ENCODE measurements around the gene CCT2. TPM values are rescaled to one million over a fixed set of nuclear protein-coding genes. Genes with fewer than 3 reads are reported as not detected.

The CCT2 gene
- total RNA-seq, 4 donors from 2014 or later: 124 to 153 (median 138) TPM

DNA sequence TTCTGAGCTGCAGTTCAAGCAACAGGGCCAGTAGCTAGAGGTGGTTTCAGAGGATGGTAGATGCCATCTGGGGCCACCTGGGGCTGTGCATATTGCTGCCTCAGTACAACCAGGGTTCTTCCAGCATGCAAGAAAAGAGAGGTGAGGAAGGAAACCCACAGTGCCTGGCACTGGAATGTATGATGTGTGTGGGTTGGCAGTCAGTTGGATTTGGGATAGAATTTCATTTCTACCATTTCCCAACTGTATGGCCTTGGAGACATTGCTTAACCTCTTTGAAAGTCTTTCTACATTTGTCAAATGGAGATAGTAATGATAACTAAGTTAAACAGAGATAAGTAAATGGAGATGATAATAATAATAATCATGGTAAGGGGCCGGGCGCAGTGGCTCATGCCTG, 35.7 kb downstream of the CCT2 start:
- Histone ChIP-seq H3K9me3 (no peaks in the 10 kb centered on the region), H3K36me3 (no peaks in the 10 kb centered on the region), H3K27ac (no peak overlapping the region), H3K4me3 (no peak overlapping the region), H3K4me1 (no peaks in the 10 kb centered on the region), H3K27me3 (no peaks in the 10 kb centered on the region)
- intact Hi-C loops (cut with DNase I; ENCODE audit: low total_unique reads): no loop called here
- in situ Hi-C loops (cut with MboI; ENCODE audit: low sequenced_read_pairs in 4 of 4): no loop called here
- DNase-seq: no peak
- ATAC-seq: no peak
- no peak for TF ChIP-seq POLR2A (IDR thresholded peaks at IDR 0.05)

DNA sequence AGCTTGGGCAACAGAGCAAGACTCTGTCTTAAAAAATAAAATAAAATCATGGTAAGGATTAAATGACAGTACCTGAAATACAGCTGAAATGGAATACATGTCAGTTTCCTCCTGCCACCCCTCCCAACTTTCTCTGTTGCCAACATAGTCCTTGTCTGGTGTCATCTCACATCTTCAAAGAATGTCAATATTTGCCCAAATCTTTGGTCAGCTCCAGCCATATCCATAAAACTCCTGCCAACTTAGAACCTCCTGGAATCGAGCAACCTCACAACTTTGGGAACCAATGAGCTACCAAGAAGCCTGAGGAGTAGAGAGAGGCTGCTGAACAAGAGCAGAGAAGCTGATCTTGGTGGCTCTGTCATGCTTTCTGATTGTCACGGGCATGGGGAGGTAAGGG, 36.3 kb downstream of the CCT2 start:
- Histone ChIP-seq H3K9me3 (no peaks in the 10 kb centered on the region), H3K27ac (no peak overlapping the region), H3K27me3 (no peaks in the 10 kb centered on the region), H3K4me1 (no peaks in the 10 kb centered on the region), H3K36me3 (no peaks in the 10 kb centered on the region), H3K4me3 (no peak overlapping the region)
- DNase-seq (no peak), ATAC-seq (no peak)
- intact Hi-C loops (cut with DNase I; ENCODE audit: low total_unique reads): no loop called here
- in situ Hi-C loops (cut with MboI; ENCODE audit: low sequenced_read_pairs in 4 of 4): no loop called here
- no peak for TF ChIP-seq POLR2A (IDR thresholded peaks at IDR 0.05)
- TF ChIP-seq, protein P1, sequence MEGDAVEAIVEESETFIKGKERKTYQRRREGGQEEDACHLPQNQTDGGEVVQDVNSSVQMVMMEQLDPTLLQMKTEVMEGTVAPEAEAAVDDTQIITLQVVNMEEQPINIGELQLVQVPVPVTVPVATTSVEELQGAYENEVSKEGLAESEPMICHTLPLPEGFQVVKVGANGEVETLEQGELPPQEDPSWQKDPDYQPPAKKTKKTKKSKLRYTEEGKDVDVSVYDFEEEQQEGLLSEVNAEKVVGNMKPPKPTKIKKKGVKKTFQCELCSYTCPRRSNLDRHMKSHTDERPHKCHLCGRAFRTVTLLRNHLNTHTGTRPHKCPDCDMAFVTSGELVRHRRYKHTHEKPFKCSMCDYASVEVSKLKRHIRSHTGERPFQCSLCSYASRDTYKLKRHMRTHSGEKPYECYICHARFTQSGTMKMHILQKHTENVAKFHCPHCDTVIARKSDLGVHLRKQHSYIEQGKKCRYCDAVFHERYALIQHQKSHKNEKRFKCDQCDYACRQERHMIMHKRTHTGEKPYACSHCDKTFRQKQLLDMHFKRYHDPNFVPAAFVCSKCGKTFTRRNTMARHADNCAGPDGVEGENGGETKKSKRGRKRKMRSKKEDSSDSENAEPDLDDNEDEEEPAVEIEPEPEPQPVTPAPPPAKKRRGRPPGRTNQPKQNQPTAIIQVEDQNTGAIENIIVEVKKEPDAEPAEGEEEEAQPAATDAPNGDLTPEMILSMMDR (IDR thresholded peaks at IDR 0.05 in 4 of 5, conservative IDR thresholded peaks at IDR 0.05 in 1 of 5): no peak

DNA sequence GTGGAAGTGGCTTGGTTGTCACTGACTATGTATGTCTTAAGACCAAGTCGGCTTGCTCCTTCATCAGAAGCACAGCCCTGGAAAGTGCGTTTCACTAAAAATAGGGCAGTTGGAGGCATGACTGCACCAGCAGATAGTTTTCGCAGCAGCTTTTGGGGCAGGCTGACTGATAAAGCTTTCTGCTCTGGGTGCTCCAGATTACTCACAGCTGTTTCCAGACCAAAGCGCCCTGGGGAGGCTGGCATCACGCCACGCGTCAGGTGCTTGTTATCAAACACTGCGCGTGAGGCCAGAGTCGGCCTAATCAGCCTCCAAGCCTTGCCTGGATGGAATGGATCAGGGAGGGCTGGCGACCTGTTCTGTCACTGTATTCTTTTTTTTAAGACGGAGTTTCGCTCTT, 38.7 kb downstream of the CCT2 start:
- no peak for DNase-seq
- no peak overlapping the region for H3K4me3 ChIP-seq
- no peak for ATAC-seq
- H3K27ac ChIP-seq: no peak overlapping the region
- H3K27me3 ChIP-seq: no peaks in the 10 kb centered on the region
- H3K9me3 ChIP-seq: no peaks in the 10 kb centered on the region
- no peaks in the 10 kb centered on the region for H3K4me1 ChIP-seq
- in situ Hi-C loops (cut with MboI; ENCODE audit: low sequenced_read_pairs in 4 of 4): no loop called here
- intact Hi-C loops (cut with DNase I; ENCODE audit: low total_unique reads): no loop called here
- no peaks in the 10 kb centered on the region for H3K36me3 ChIP-seq
- no peak for TF ChIP-seq POLR2A (IDR thresholded peaks at IDR 0.05)
- TF ChIP-seq, protein P1 (IDR thresholded peaks at IDR 0.05 in 4 of 5, conservative IDR thresholded peaks at IDR 0.05 in 1 of 5): no peak

DNA sequence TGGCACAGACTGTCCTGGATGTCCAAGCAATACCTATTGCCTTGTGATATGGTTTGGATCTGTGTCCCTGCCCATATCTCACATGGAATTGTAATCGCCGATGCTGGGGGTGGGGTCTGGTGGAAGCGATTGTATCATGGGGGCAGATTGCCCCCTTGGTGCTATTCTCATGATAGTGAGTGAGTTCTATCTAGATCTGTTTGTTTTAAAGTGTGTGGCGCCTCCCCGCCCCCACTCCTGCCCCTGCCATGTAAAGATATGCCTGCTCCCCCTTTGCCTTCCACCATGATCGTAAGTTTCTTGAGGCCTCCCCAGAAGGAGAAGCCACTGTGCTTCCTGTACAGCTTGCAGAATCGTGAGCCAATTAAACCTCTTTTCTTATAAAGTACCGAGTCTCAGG, 42.2 kb downstream of the CCT2 start:
- H3K4me1 ChIP-seq: no peaks in the 10 kb centered on the region
- no peak overlapping the region for H3K4me3 ChIP-seq
- no peak for DNase-seq
- ATAC-seq: no peak
- H3K27me3 ChIP-seq: no peaks in the 10 kb centered on the region
- H3K9me3 ChIP-seq: no peaks in the 10 kb centered on the region
- no peak overlapping the region for H3K27ac ChIP-seq
- in situ Hi-C loops (cut with MboI; ENCODE audit: low sequenced_read_pairs in 4 of 4) (no loop called here), intact Hi-C loops (cut with DNase I; ENCODE audit: low total_unique reads) (no loop called here)
- H3K36me3 ChIP-seq: no peaks in the 10 kb centered on the region
- TF ChIP-seq, protein P1 (IDR thresholded peaks at IDR 0.05 in 4 of 5, conservative IDR thresholded peaks at IDR 0.05 in 1 of 5): no peak
- TF ChIP-seq POLR2A (IDR thresholded peaks at IDR 0.05): no peak

DNA sequence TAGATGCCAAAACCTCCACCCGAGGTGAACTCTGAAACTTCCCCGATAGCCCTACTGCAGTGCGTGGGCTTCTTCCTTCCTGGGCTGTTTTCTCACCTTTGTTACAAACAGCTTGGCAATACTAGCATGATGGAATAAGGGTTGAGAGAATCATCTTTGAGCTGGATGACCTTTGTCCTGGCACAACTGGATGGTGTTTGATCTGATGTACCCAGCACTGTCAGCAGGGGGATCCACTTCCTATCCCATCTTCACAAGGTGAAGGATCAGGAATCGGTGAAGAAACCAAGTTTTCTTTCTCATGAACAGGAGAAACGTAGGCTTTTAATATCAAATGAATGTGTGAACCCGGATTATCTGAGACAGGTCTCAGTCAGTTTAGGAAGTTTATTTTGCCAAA, 44.9 kb downstream of the CCT2 start:
- ATAC-seq (peak in 1 of 2 donors; percentile 39), DNase-seq (no peak)
- no peaks in the 10 kb centered on the region for H3K9me3 ChIP-seq
- no peak for TF ChIP-seq POLR2A (IDR thresholded peaks at IDR 0.05)
- TF ChIP-seq, protein P1 (IDR thresholded peaks at IDR 0.05 in 4 of 5, conservative IDR thresholded peaks at IDR 0.05 in 1 of 5): peak in 1 of 5 experiments; percentile 22
- H3K36me3 ChIP-seq: no peaks in the 10 kb centered on the region
- H3K4me3 ChIP-seq: no peak overlapping the region
- in situ Hi-C loops (cut with MboI; ENCODE audit: low sequenced_read_pairs in 4 of 4): no loop called here
- H3K4me1 ChIP-seq: no peaks in the 10 kb centered on the region
- no peak overlapping the region for H3K27ac ChIP-seq
- H3K27me3 ChIP-seq: no peaks in the 10 kb centered on the region
- intact Hi-C loops (cut with DNase I; ENCODE audit: low total_unique reads): no loop called here
